Measurements from ENCODE around the gene INTS4.
"Not testable (repeated sequence)": the region's sequence is repeated elsewhere in the genome, so short reads cannot be mapped to it uniquely, and the experiment has no call there.

INTS4 gene

GRCh38 chr11:77909277-77909676 is 85.2 kb downstream of the INTS4 start:
- TF ChIP-seq, protein P1, sequence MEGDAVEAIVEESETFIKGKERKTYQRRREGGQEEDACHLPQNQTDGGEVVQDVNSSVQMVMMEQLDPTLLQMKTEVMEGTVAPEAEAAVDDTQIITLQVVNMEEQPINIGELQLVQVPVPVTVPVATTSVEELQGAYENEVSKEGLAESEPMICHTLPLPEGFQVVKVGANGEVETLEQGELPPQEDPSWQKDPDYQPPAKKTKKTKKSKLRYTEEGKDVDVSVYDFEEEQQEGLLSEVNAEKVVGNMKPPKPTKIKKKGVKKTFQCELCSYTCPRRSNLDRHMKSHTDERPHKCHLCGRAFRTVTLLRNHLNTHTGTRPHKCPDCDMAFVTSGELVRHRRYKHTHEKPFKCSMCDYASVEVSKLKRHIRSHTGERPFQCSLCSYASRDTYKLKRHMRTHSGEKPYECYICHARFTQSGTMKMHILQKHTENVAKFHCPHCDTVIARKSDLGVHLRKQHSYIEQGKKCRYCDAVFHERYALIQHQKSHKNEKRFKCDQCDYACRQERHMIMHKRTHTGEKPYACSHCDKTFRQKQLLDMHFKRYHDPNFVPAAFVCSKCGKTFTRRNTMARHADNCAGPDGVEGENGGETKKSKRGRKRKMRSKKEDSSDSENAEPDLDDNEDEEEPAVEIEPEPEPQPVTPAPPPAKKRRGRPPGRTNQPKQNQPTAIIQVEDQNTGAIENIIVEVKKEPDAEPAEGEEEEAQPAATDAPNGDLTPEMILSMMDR (IDR thresholded peaks at IDR 0.05; ENCODE audit: low read depth, low read length) = no peak
- H3K4me3 ChIP-seq (ENCODE audit: low read depth, low read length) = no peak overlapping the region

GRCh38 chr11:77908835-77909234 is 85.6 kb downstream of the INTS4 start:
- TF ChIP-seq, protein P1 (IDR thresholded peaks at IDR 0.05; ENCODE audit: low read depth, low read length) = no peak
- H3K4me3 ChIP-seq (ENCODE audit: low read depth, low read length) = no peak overlapping the region

GRCh38 chr11:77894949-77895348 is 99.5 kb downstream of the INTS4 start:
- H3K4me3 ChIP-seq (ENCODE audit: low read depth, low read length) = not testable (repeated sequence)

GRCh38 chr11:77891703-77892102 is 102.8 kb downstream of the INTS4 start:
- H3K4me3 ChIP-seq (ENCODE audit: low read depth, low read length) = not testable (repeated sequence)

- H3K4me3 ChIP-seq (ENCODE audit: low read depth, low read length) = not testable (repeated sequence)
These were observed 103.2 kb downstream of the INTS4 start for GRCh38 chr11:77891256-77891655.

DNA sequence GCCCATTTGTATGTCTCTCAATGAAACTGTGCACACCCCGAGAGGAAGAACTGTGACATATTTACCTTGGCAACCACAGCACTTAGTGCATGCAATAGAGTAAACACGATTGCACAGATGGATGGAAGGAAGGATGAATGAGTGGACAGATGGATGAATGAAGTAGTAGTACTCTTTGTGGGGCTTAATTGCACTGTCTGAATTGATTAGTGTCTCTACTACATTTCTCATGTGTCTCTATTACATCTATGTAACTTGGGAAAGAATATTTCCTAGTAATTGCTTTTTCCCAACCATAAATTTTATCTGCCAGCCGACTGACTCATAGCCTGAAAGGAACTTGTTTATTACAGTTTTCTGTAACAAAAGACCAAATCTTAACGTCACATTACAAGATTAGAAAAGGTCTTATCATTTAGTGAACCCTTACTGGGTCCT is 103.8 kb downstream of the INTS4 start:
- H3K4me3 ChIP-seq (ENCODE audit: low read depth, low read length) = not testable (repeated sequence)

DNA sequence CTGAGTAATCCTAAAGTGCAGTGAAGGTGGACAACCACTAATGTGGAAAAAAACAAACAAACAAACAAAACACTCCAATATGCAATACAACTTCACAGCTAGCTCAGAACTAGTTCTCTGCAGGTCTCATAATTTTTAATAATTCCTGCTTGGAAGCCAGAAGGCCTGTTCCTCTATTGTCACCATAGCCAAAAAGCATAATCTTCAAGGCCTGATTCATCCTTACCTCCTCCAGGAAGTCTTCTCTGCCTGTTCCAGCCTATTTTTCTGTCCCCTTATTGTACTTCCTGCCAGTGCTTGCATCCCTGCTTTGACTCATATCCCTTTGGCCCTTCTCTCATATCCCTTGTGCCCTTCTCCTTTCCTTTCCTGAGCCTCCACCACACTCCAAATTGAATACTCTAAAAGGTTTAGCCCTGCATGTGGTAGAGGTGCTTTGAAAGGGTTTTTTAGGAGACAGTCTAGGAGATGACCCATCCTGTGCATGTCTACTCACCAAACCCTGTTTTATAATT is 104.3 kb downstream of the INTS4 start:
- not testable (repeated sequence) for H3K4me3 ChIP-seq (ENCODE audit: low read depth, low read length)

DNA sequence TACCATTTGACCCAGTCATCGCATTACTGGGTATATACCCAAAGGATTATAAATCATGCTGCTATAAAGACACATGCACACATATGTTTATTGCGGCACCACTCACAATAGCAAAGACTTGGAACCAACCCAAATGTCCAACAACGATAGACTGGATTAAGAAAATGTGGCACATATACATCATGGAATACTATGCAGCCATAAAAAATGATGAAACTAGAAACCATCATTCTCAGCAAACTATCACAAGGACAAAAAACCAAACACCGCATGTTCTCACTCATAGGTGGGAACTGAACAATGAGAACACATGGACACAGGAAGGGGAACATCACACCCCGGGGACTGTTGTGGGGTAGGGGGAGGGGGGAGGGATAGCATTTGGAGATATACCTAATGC is 105.4 kb downstream of the INTS4 start:
- H3K4me3 ChIP-seq (ENCODE audit: low read depth, low read length) = not testable (repeated sequence)

GRCh38 chr11:77886401-77886800 is 108.1 kb downstream of the INTS4 start:
- H3K4me3 ChIP-seq (ENCODE audit: low read depth, low read length) = no peak overlapping the region
- TF ChIP-seq, protein P1 (IDR thresholded peaks at IDR 0.05; ENCODE audit: low read depth, low read length) = no peak

DNA sequence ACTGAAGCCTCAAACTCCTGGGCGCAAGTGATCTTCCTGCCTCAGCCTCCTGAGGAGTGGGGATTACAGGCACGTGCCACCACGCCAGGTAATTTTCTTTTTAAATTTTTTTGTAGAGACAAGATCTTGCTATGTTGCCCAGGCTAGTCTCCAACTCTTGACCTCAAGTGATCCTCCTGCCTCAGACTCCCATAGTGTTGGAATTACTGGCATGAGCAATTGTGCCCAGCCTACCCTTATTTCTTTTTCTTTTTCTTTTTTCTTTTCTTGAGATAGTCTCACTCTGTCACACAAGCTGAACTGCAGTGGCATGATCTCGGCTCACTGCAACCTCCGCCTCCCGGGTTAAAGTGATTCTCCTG is 109.7 kb downstream of the INTS4 start:
- TF ChIP-seq, protein P1 (IDR thresholded peaks at IDR 0.05; ENCODE audit: low read depth, low read length) = no peak
- no peak overlapping the region for H3K4me3 ChIP-seq (ENCODE audit: low read depth, low read length)

DNA sequence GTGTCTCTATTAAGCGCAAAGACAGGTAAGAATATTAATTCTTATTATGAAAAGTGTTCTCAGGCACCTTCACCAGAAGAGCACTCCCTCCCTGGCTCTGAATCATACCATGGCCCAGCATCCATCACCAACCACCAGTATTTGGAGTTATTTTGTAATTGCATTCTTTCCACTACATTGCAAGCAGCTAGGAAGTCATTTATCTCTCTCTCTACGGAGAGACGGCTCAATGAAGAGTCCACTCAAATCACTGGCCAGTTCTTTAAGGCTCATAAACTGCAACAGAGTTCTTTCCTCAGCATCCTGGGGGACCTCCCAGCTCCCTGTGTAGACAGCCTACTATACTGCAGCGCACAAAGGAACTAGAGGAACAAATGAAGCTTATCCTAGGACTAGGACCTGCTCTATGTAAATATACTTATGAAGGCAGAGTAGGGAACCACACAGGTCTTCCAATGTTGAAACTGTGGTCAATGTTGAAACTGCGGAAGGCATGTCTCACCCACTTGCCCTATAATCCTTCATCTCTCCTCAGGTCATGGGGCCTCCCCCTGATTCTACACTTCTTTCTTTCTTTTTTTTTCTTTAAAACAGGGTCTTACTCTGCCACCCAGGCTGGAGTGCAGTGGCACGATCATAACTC is 110.2 kb downstream of the INTS4 start:
- TF ChIP-seq, protein P1 (IDR thresholded peaks at IDR 0.05; ENCODE audit: low read depth, low read length) = no peak
- no peak overlapping the region for H3K4me3 ChIP-seq (ENCODE audit: low read depth, low read length)

All from WI38 (cell line).